Neural cell (in vitro differentiated cells): Measurements from ENCODE around the gene MMP7. TPM values are rescaled to one million over a fixed set of nuclear protein-coding genes. Genes with fewer than 3 reads are reported as not detected.

Experiments used
- H2AFZ ChIP-seq: fragments of 200-600, 300-800 bp; sonication (generic), shearing (Covaris generic); 2 replicates; pipeline ENCODE4 v1.6.0; 2014; ENCODE audit warnings: low read depth, mild to moderate bottlenecking, antibody characterized with exemption, low read length, moderate library complexity
- H3F3A ChIP-seq: fragments of 200-600 bp; shearing (Covaris generic); 2 replicates; pipeline ENCODE4 v1.6.1; 2016; ENCODE audit warnings: mild to moderate bottlenecking, moderate library complexity, mixed read lengths, antibody characterized with exemption, low read length; ENCODE audit not compliant: insufficient read depth, poor library complexity, severe bottlenecking
- H3K27ac ChIP-seq: fragments of 200-600, 300-800 bp; sonication (generic), shearing (Covaris generic); 2 replicates; pipeline ENCODE4 v1.5.1; 2014; ENCODE audit warnings: mild to moderate bottlenecking, low read length, moderate library complexity
- H3K27me3 ChIP-seq: fragments of 300-800, 200-600 bp; sonication (generic), shearing (Covaris generic); 2 replicates; pipeline ENCODE4 v1.6.0; 2014; ENCODE audit warnings: mild to moderate bottlenecking, low read depth, low read length, moderate library complexity; ENCODE audit not compliant: insufficient read depth
- H3K36me3 ChIP-seq: fragments of 300-800, 200-600 bp; sonication (generic), shearing (Covaris generic); 2 replicates; pipeline ENCODE4 v1.5.1; 2014; ENCODE audit warnings: mild to moderate bottlenecking, antibody characterized with exemption, low read length, moderate library complexity; ENCODE audit not compliant: insufficient read depth
- H3K4me2 ChIP-seq: fragments of 300-800, 200-600 bp; sonication (generic), shearing (Covaris generic); 2 replicates; pipeline ENCODE4 v1.6.0; 2014; ENCODE audit warnings: mild to moderate bottlenecking, low read length
- H3K4me3 ChIP-seq: fragments of 300-800, 200-600 bp; sonication (generic), shearing (Covaris generic); 2 replicates; pipeline ENCODE4 v1.5.1; 2014; ENCODE audit warnings: mild to moderate bottlenecking, low read length, moderate library complexity
- H3K79me2 ChIP-seq: fragments of 200-600 bp; shearing (Covaris generic); replicated peaks from 2 replicates; pipeline ENCODE4 v1.6.0; 2014; ENCODE audit warnings: mild to moderate bottlenecking, low read length, moderate library complexity; ENCODE audit not compliant: insufficient read depth
- H3K9ac ChIP-seq: fragments of 300-800, 200-600 bp; sonication (generic), shearing (Covaris generic); 2 replicates; pipeline ENCODE4 v1.6.1; 2016; ENCODE audit warnings: mild to moderate bottlenecking, low read length, mixed read lengths
- H3K9me2 ChIP-seq: fragments of 200-600 bp; shearing (Covaris generic); 2 replicates; pipeline ENCODE4 v1.6.1; 2016; ENCODE audit warnings: mild to moderate bottlenecking, low read length, mixed read lengths; ENCODE audit not compliant: insufficient read depth
- H3K9me3 ChIP-seq: fragments of 200-600, 300-800 bp; sonication (generic), shearing (Covaris generic); 2 replicates; pipeline ENCODE4 v1.6.1; 2016; ENCODE audit warnings: mild to moderate bottlenecking, mixed run types, low read length, moderate library complexity, mixed read lengths
- H4K20me1 ChIP-seq: fragments of 200-600 bp; shearing (Covaris generic); 2 replicates; pipeline ENCODE4 v1.6.1; 2016; ENCODE audit warnings: mild to moderate bottlenecking, mixed run types; ENCODE audit not compliant: insufficient read depth
- EP300 ChIP-seq: fragments of 450-650 bp; conservative IDR thresholded peaks from 2 replicates; pipeline ENCODE4 v1.6.1; 2014; ENCODE audit warnings: antibody characterized with exemption, mild to moderate bottlenecking, moderate library complexity; ENCODE audit not compliant: poor library complexity, severe bottlenecking
- EZH2 ChIP-seq: fragments of 200-600, 300-800 bp; shearing (Covaris generic), sonication (generic); IDR thresholded peaks from 2 replicates; pipeline ENCODE4 v1.6.1; 2014; ENCODE audit warnings: antibody characterized with exemption, low read length, borderline replicate concordance, mild to moderate bottlenecking; ENCODE audit not compliant: insufficient read depth, poor library complexity, severe bottlenecking
- MXI1 ChIP-seq: fragments of 450-650 bp; conservative IDR thresholded peaks from 2 replicates; pipeline ENCODE4 v1.6.1; 2014; ENCODE audit warnings: antibody characterized with exemption, mild to moderate bottlenecking; ENCODE audit not compliant: poor library complexity, severe bottlenecking
- POLR2AphosphoS5 ChIP-seq: IDR thresholded peaks from 2 replicates; pipeline ENCODE4 v1.6.1; 2012
- RAD21 ChIP-seq: fragments of 450-650 bp; conservative IDR thresholded peaks from 2 replicates; pipeline ENCODE4 v1.6.1; 2014; ENCODE audit warnings: antibody characterized with exemption, mild to moderate bottlenecking, moderate library complexity
- REST ChIP-seq: IDR thresholded peaks from 2 replicates; pipeline ENCODE4 v1.6.1; 2012; ENCODE audit warnings: borderline replicate concordance
- SMC3 ChIP-seq: fragments of 450-650 bp; conservative IDR thresholded peaks from 2 replicates; pipeline ENCODE4 v1.6.1; 2014; ENCODE audit warnings: antibody characterized with exemption, mild to moderate bottlenecking, moderate library complexity; ENCODE audit not compliant: poor library complexity
- TAF1 ChIP-seq: IDR thresholded peaks from 2 replicates; pipeline ENCODE4 v1.6.1; 2012; ENCODE audit warnings: low read depth
- polyA plus RNA-seq: library from polyadenylated mRNA; depleted of rRNA; stranded (reverse); fragments of >200 nt; gene quantifications from 2 replicates; pipeline ENCODE4 v1.2.3, GENCODE V29; 2014
- TF ChIP-seq, protein P1 (sequence below): fragments of 450-650 bp; IDR thresholded peaks from 2 replicates; pipeline ENCODE4 v1.5.1; 2014; ENCODE audit warnings: antibody characterized with exemption, mild to moderate bottlenecking, moderate library complexity; ENCODE audit not compliant: poor library complexity, severe bottlenecking

The MMP7 gene
- polyA plus RNA-seq, 1 donor from 2014 or later = not detected

DNA sequence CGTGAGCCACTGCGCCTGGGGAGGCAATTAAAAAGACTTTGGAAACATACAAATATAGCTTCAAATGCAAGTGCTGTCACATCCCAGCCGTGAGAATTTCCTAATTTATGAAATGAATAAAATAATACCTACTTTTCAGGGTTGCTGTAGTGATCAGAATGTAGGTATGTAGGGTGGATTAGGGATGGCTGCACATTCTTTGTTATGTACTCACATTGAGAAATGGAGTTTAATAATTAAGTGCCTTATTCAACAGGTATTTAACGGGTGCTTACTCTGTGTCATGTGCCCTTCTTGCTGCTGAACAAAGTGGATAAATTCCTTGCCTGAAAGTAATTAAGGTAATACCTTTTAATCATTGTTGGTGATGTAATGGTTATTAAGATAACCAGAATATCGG lies 37.0 kb downstream of the MMP7 start:
- H3F3A ChIP-seq = no peaks in the 10 kb centered on the region
- no peak overlapping the region for H2AFZ ChIP-seq
- H3K9me2 ChIP-seq = no peaks in the 10 kb centered on the region
- TF ChIP-seq EP300 (no peak), EZH2 (no peak), SMC3 (no peak), RAD21 (no peak), TAF1 (no peak), POLR2AphosphoS5 (no peak), REST (no peak), MXI1 (no peak)
- TF ChIP-seq, protein P1, sequence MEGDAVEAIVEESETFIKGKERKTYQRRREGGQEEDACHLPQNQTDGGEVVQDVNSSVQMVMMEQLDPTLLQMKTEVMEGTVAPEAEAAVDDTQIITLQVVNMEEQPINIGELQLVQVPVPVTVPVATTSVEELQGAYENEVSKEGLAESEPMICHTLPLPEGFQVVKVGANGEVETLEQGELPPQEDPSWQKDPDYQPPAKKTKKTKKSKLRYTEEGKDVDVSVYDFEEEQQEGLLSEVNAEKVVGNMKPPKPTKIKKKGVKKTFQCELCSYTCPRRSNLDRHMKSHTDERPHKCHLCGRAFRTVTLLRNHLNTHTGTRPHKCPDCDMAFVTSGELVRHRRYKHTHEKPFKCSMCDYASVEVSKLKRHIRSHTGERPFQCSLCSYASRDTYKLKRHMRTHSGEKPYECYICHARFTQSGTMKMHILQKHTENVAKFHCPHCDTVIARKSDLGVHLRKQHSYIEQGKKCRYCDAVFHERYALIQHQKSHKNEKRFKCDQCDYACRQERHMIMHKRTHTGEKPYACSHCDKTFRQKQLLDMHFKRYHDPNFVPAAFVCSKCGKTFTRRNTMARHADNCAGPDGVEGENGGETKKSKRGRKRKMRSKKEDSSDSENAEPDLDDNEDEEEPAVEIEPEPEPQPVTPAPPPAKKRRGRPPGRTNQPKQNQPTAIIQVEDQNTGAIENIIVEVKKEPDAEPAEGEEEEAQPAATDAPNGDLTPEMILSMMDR = no peak
- no peaks in the 10 kb centered on the region for H3K36me3 ChIP-seq
- H3K9ac ChIP-seq = no peak overlapping the region
- H3K27me3 ChIP-seq = no peaks in the 10 kb centered on the region
- no peak overlapping the region for H3K4me3 ChIP-seq
- no peaks in the 10 kb centered on the region for H3K79me2 ChIP-seq
- H3K9me3 ChIP-seq = no peaks in the 10 kb centered on the region
- H3K27ac ChIP-seq = no peak overlapping the region
- H3K4me2 ChIP-seq = no peak overlapping the region
- H4K20me1 ChIP-seq = no peaks in the 10 kb centered on the region

DNA sequence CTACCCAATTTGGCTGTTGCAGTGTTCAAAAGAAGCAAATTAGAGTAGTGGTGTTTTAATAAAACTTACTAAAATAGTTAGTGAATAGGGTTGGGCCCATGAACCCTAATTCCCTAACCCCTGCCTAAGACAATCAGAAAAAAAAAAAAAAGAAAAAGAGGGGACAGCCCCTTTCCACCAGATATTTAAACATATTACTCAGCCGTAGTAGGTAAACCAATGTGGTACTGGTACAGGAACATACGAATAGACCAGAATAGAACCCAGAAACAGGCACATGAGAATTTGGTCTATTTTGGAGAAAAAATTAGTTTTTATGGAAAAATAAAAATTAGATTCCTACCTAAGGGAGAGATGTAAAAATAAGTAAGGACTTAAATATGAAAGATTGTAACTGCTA lies 38.6 kb downstream of the MMP7 start:
- no peaks in the 10 kb centered on the region for H3K9me2 ChIP-seq
- no peaks in the 10 kb centered on the region for H3K36me3 ChIP-seq
- H3K27me3 ChIP-seq = no peaks in the 10 kb centered on the region
- H3K9me3 ChIP-seq = no peaks in the 10 kb centered on the region
- H3K4me2 ChIP-seq = no peak overlapping the region
- no peak overlapping the region for H3K9ac ChIP-seq
- no peak overlapping the region for H3K4me3 ChIP-seq
- H2AFZ ChIP-seq = no peak overlapping the region
- H4K20me1 ChIP-seq = no peaks in the 10 kb centered on the region
- H3K79me2 ChIP-seq = no peaks in the 10 kb centered on the region
- no peaks in the 10 kb centered on the region for H3F3A ChIP-seq
- no peak overlapping the region for H3K27ac ChIP-seq
- no peak for TF ChIP-seq POLR2AphosphoS5
- no peak for TF ChIP-seq TAF1
